HepG2 (cell line): ENCODE measurements around the gene FAM174C. TPM values are rescaled to one million over a fixed set of nuclear protein-coding genes. Genes with fewer than 3 reads are reported as not detected.
A peak's percentile ranks its signal among the peaks of the same experiment; 100 is the strongest.

ENCODE experiments used
- DZIP1 ChIP-seq: sonication (generic); formaldehyde crosslinking; IDR thresholded peaks from 2 replicates; pipeline ENCODE4 v1.5.0; 2020; ENCODE audit warnings: mild to moderate bottlenecking, missing genetic modification reagents
- GMEB2 ChIP-seq: IDR thresholded peaks from 2 replicates; pipeline ENCODE4 v1.6.1; 2016; ENCODE audit warnings: missing biosample characterization, missing genetic modification reagents, low read depth
- NAIF1 ChIP-seq: sonication (generic); formaldehyde crosslinking; IDR thresholded peaks from 2 replicates; pipeline ENCODE4 v1.5.0; 2020; ENCODE audit warnings: mild to moderate bottlenecking, missing genetic modification reagents, borderline replicate concordance
- NFYB ChIP-seq: sonication (generic); formaldehyde crosslinking; IDR thresholded peaks from 2 replicates; pipeline ENCODE4 v1.4.0; 2020; ENCODE audit warnings: missing genetic modification reagents
- NR2F2 ChIP-seq: IDR thresholded peaks from 2 replicates; pipeline ENCODE4 v1.6.1; 2012; ENCODE audit warnings: low read depth, inconsistent platforms, borderline replicate concordance
- NR3C1 ChIP-seq: sonication (generic); formaldehyde crosslinking; IDR thresholded peaks from 2 replicates; pipeline ENCODE4 v1.4.0; 2020; ENCODE audit warnings: missing genetic modification reagents
- RBM39 ChIP-seq: fragments of 200-400 bp; formaldehyde crosslinking; IDR thresholded peaks from one replicate; pipeline ENCODE4 v1.6.1; 2018; ENCODE audit warnings: antibody characterized with exemption, mild to moderate bottlenecking, low read depth, low read length; ENCODE audit not compliant: poor library complexity, severe bottlenecking
- REXO4 ChIP-seq: sonication (generic); formaldehyde crosslinking; IDR thresholded peaks from 2 replicates; pipeline ENCODE4 v1.8.0; 2022; ENCODE audit warnings: missing genetic modification reagents, mild to moderate bottlenecking, borderline replicate concordance
- TARDBP ChIP-seq: sonication (generic); formaldehyde crosslinking; IDR thresholded peaks from 2 replicates; pipeline ENCODE4 v1.8.0; 2022; ENCODE audit warnings: mild to moderate bottlenecking, missing genetic modification reagents
- ZNF142 ChIP-seq: sonication (generic); formaldehyde crosslinking; IDR thresholded peaks from 2 replicates; pipeline ENCODE4 v1.4.0; 2020; ENCODE audit warnings: missing genetic modification reagents
- ZNF362 ChIP-seq: sonication (generic); formaldehyde crosslinking; IDR thresholded peaks from 2 replicates; pipeline ENCODE4 v1.4.0; 2020; ENCODE audit warnings: missing genetic modification reagents, mild to moderate bottlenecking, borderline replicate concordance
- ZNF75D ChIP-seq: sonication (generic); formaldehyde crosslinking; IDR thresholded peaks from 2 replicates; pipeline ENCODE4 v1.8.1; 2023; ENCODE audit warnings: missing genetic modification reagents, mild to moderate bottlenecking, borderline replicate concordance
- ZNF878 ChIP-seq: sonication (generic); formaldehyde crosslinking; IDR thresholded peaks from 2 replicates; pipeline ENCODE4 v1.8.1; 2023; ENCODE audit warnings: mild to moderate bottlenecking, missing genetic modification reagents, moderate library complexity
- ZXDC ChIP-seq: sonication (generic); formaldehyde crosslinking; IDR thresholded peaks from 2 replicates; pipeline ENCODE4 v1.5.0; 2020; ENCODE audit warnings: mild to moderate bottlenecking, missing genetic modification reagents
- polyA plus RNA-seq, 8 experiments: library from polyadenylated mRNA; depleted of rRNA in 3 of 8; stranded (reverse) in 7 of 8; unstranded in 1 of 8; fragments of >200 nt; fragmentation: Illumina TruSeq in 4 of 8; extraction: Trizol in 4 of 8; gene quantifications; 2 replicates each; pipeline versions ENCODE4 v1.2.1 to v1.2.3, GENCODE V29; 2011 to 2016; ENCODE audit warnings: low read depth in 4 of 8, missing spikeins in 1 of 8, mixed read lengths in 1 of 8; ENCODE audit not compliant: insufficient read depth in 1 of 8
- total RNA-seq, 5 experiments: library from RNA; depleted of rRNA; stranded (reverse); fragments of >200 nt; fragmentation: Illumina TruSeq; extraction: Trizol; gene quantifications; 2 replicates each; pipeline ENCODE4 v1.2.3, GENCODE V29; 2016; ENCODE audit warnings: low read depth in 1 of 5

FAM174C gene
- total and polyA plus RNA-seq, 2 of the 13 experiments (the other 11 are each of a cell fraction or from before 2014, with no cell fraction given) = 19.5 to 31.3 TPM

- TF ChIP-seq NR3C1 = no peak
- TF ChIP-seq ZNF362 (CRISPR knock-in tag) = no peak
- TF ChIP-seq ZNF878 (CRISPR knock-in tag) = no peak
- no peak for TF ChIP-seq ZNF75D
- peak; percentile 91 for TF ChIP-seq ZXDC (CRISPR knock-in tag)
- TF ChIP-seq NFYB (CRISPR knock-in tag) = peak; percentile 79
- peak; percentile 71; the same call in 1 of the 2 replicates for TF ChIP-seq GMEB2 (CRISPR knock-in tag)
- 0 out of 2 replicates have a peak, but pooled peaks have one; percentile 30 for TF ChIP-seq ZNF142 (CRISPR knock-in tag)
- 0 out of 2 replicates have a peak, but pooled peaks have one; percentile 17 for TF ChIP-seq DZIP1 (CRISPR knock-in tag)
- TF ChIP-seq RBM39 = no peak
- TF ChIP-seq NAIF1 (CRISPR knock-in tag) = no peak
- TF ChIP-seq TARDBP (CRISPR knock-in tag) = no peak
- no peak for TF ChIP-seq REXO4 (CRISPR knock-in tag)
- TF ChIP-seq NR2F2 = no peak; the same call in 1 of the 2 replicates
Observed at GRCh38 chr19:1275260-1275975, at the start of gene FAM174C (continued).
